VCaP (cell line): Measurements from ENCODE around the gene MALRD1.

ENCODE experiments used
- H3K27ac ChIP-seq: fragments of 450-650 bp; 2 replicates; pipeline ENCODE4 v1.5.1; 2017
- CTCF ChIP-seq: fragments of 450-650 bp; conservative IDR thresholded peaks from 2 replicates; pipeline ENCODE4 v1.5.1; 2017; ENCODE audit warnings: mild to moderate bottlenecking, moderate library complexity

The MALRD1 gene

GRCh38 chr10:19209319-19209718 is 160.7 kb downstream of the MALRD1 start:
- no peak overlapping the region for H3K27ac ChIP-seq
- no peak for TF ChIP-seq CTCF

GRCh38 chr10:19212590-19212989 is 164.0 kb downstream of the MALRD1 start:
- TF ChIP-seq CTCF: no peak
- no peak overlapping the region for H3K27ac ChIP-seq

GRCh38 chr10:19221216-19221615 is 172.6 kb downstream of the MALRD1 start:
- no peak for TF ChIP-seq CTCF
- no peak overlapping the region for H3K27ac ChIP-seq

- no peak for TF ChIP-seq CTCF
- H3K27ac ChIP-seq: no peak overlapping the region
Observed at GRCh38 chr10:19226025-19226424, 177.4 kb downstream of the MALRD1 start.

- no peak for TF ChIP-seq CTCF
- H3K27ac ChIP-seq: no peak overlapping the region
Observed at GRCh38 chr10:19231034-19231433, 182.4 kb downstream of the MALRD1 start.

GRCh38 chr10:19245889-19246752 is 197.5 kb downstream of the MALRD1 start:
- no peak for TF ChIP-seq CTCF
- no peak overlapping the region for H3K27ac ChIP-seq

GRCh38 chr10:19247843-19248242 is 199.2 kb downstream of the MALRD1 start:
- TF ChIP-seq CTCF: no peak
- no peak overlapping the region for H3K27ac ChIP-seq
